Measurements from ENCODE around the gene RBM20. TPM values are rescaled to one million over a fixed set of nuclear protein-coding genes. Genes with fewer than 3 reads are reported as not detected.
"Not testable (repeated sequence)": the region's sequence is repeated elsewhere in the genome, so short reads cannot be mapped to it uniquely, and the experiment has no call there.

Gene RBM20
- total RNA-seq, 2 donors from 2014 or later, result 0.06 to 0.20 TPM

- not testable (repeated sequence) for H3K9me3 Mint-ChIP-seq; DNase-seq (ENCODE audit: low spot score in 2 of 2); ATAC-seq; H3K27ac Mint-ChIP-seq
- peaks cover 0 to 10% of the 10 kb centered on the region in 2 donors for H3K36me3 Mint-ChIP-seq
Observed at GRCh38 chr10:110639046-110639445, 5.1 kb upstream of the RBM20 start.

GRCh38 chr10:110639858-110640257, 4.3 kb upstream of the RBM20 start:
- not testable (repeated sequence) for DNase-seq (ENCODE audit: low spot score in 2 of 2); H3K27ac Mint-ChIP-seq; ATAC-seq; H3K9me3 Mint-ChIP-seq
- peaks cover 0 to 10% of the 10 kb centered on the region in 2 donors for H3K36me3 Mint-ChIP-seq

- Mint-ChIP-seq H3K27ac (no peak overlapping the region), H3K9me3 (no peaks in the 10 kb centered on the region), H3K36me3 (peaks cover 0 to 10% of the 10 kb centered on the region in 2 donors)
- peak; percentile 75 to 76 for ATAC-seq
- DNase-seq (ENCODE audit: low spot score in 2 of 2), result peak in 1 of 2 donors; percentile 39
Observed at GRCh38 chr10:110641256-110641655, 2.9 kb upstream of the RBM20 start.

- no peak overlapping the region for H3K27ac Mint-ChIP-seq
- no peak for DNase-seq (ENCODE audit: low spot score in 2 of 2)
Observed at GRCh38 chr10:110642204-110643034, 1.7 kb upstream of the RBM20 start.

GRCh38 chr10:110643035-110643652, 992 bp upstream of the RBM20 start:
- H3K36me3 Mint-ChIP-seq, result peaks cover 0 to 10% of the 10 kb centered on the region in 2 donors
- ATAC-seq (peak in 1 of 2 donors; percentile 28), DNase-seq (ENCODE audit: low spot score in 2 of 2) (no peak)
- H3K9me3 Mint-ChIP-seq, result no peaks in the 10 kb centered on the region
- H3K27ac Mint-ChIP-seq, result no peak overlapping the region

More at GRCh38 chr10:110642204-110643034, 1.7 kb upstream of the RBM20 start:
- ATAC-seq, result no peak
- Mint-ChIP-seq H3K36me3 (peaks cover 0 to 10% of the 10 kb centered on the region in 2 donors), H3K9me3 (no peaks in the 10 kb centered on the region)

- Mint-ChIP-seq H3K27ac (no peak overlapping the region), H3K36me3 (peaks cover 0 to 10% of the 10 kb centered on the region in 2 donors), H3K9me3 (no peaks in the 10 kb centered on the region)
- DNase-seq (ENCODE audit: low spot score in 2 of 2) (no peak), ATAC-seq (no peak)
Observed at GRCh38 chr10:110644598-110645462, 694 bp downstream of the RBM20 start.

- no peaks in the 10 kb centered on the region for H3K9me3 Mint-ChIP-seq
- ATAC-seq, result no peak
- peaks cover 0 to 10% of the 10 kb centered on the region in 2 donors for H3K36me3 Mint-ChIP-seq
- no peak overlapping the region for H3K27ac Mint-ChIP-seq
- no peak for DNase-seq (ENCODE audit: low spot score in 2 of 2)
Observed at GRCh38 chr10:110646417-110647135, 2.4 kb downstream of the RBM20 start.

GRCh38 chr10:110647136-110647430, 2.9 kb downstream of the RBM20 start:
- ATAC-seq (no peak), DNase-seq (ENCODE audit: low spot score in 2 of 2) (no peak)
- Mint-ChIP-seq H3K27ac (no peak overlapping the region), H3K36me3 (peaks cover 0 to 10% of the 10 kb centered on the region in 2 donors), H3K9me3 (no peaks in the 10 kb centered on the region)

- no peaks in the 10 kb centered on the region for H3K36me3 Mint-ChIP-seq
- no peak overlapping the region for H3K27ac Mint-ChIP-seq
- H3K9me3 Mint-ChIP-seq, result no peaks in the 10 kb centered on the region
- no peak for ATAC-seq
- no peak for DNase-seq (ENCODE audit: low spot score in 2 of 2)
Observed at GRCh38 chr10:110648692-110649346, 4.7 kb downstream of the RBM20 start.

- ATAC-seq, result no peak
- DNase-seq (ENCODE audit: low spot score in 2 of 2), result no peak
- Mint-ChIP-seq H3K27ac (no peak overlapping the region), H3K36me3 (no peaks in the 10 kb centered on the region), H3K9me3 (no peaks in the 10 kb centered on the region)
Observed at GRCh38 chr10:110649347-110650264, 5.5 kb downstream of the RBM20 start.

GRCh38 chr10:110650265-110650668, 6.1 kb downstream of the RBM20 start:
- no peaks in the 10 kb centered on the region for H3K36me3 Mint-ChIP-seq
- H3K27ac Mint-ChIP-seq, result no peak overlapping the region
- ATAC-seq (no peak), DNase-seq (ENCODE audit: low spot score in 2 of 2) (no peak)
- H3K9me3 Mint-ChIP-seq, result no peaks in the 10 kb centered on the region

GRCh38 chr10:110651044-110651958, 7.2 kb downstream of the RBM20 start:
- H3K9me3 Mint-ChIP-seq, result no peaks in the 10 kb centered on the region
- H3K36me3 Mint-ChIP-seq, result no peaks in the 10 kb centered on the region
- ATAC-seq (peak; percentile 38 to 79), DNase-seq (ENCODE audit: low spot score in 2 of 2) (peak in 1 of 2 donors; percentile 7)
- H3K27ac Mint-ChIP-seq, result no peak overlapping the region

- Mint-ChIP-seq H3K27ac (no peak overlapping the region), H3K9me3 (no peaks in the 10 kb centered on the region), H3K36me3 (no peaks in the 10 kb centered on the region)
- no peak for ATAC-seq
- no peak for DNase-seq (ENCODE audit: low spot score in 2 of 2)
Observed at GRCh38 chr10:110652475-110653118, 8.5 kb downstream of the RBM20 start.

- Mint-ChIP-seq H3K36me3 (no peaks in the 10 kb centered on the region), H3K9me3 (no peaks in the 10 kb centered on the region), H3K27ac (no peak overlapping the region)
- ATAC-seq (no peak), DNase-seq (ENCODE audit: low spot score in 2 of 2) (no peak)
Observed at GRCh38 chr10:110655320-110655719, 11.2 kb downstream of the RBM20 start.

Data from activated naive CD4-positive, alpha-beta T cell treated with anti-CD3 and anti-CD28 coated beads, Interleukin-2, amount 50 U/mL, for 72 hours (primary cell).